ENCODE measurements around the gene USF1.
"Not testable (repeated sequence)": the region's sequence is repeated elsewhere in the genome, so short reads cannot be mapped to it uniquely, and the experiment has no call there.

Gene USF1

GRCh38 chr1:161017181-161017580, 28.6 kb downstream of the USF1 start:
- not testable (repeated sequence) for DNase-seq

GRCh38 chr1:161016683-161017082, 29.1 kb downstream of the USF1 start:
- DNase-seq, result not testable (repeated sequence)

GRCh38 chr1:161013488-161014230, 32.1 kb downstream of the USF1 start:
- no peak for DNase-seq

- DNase-seq, result no peak
These were observed 32.7 kb downstream of the USF1 start for GRCh38 chr1:161013131-161013487.

GRCh38 chr1:161012420-161012819, 33.4 kb downstream of the USF1 start:
- DNase-seq, result no peak

- DNase-seq, result no peak
These were observed 36.1 kb downstream of the USF1 start for GRCh38 chr1:161009602-161010211.

GRCh38 chr1:161008869-161009510, 36.8 kb downstream of the USF1 start:
- DNase-seq, result no peak

- no peak for DNase-seq
These were observed 38.4 kb downstream of the USF1 start for GRCh38 chr1:161007369-161007768.

GRCh38 chr1:161006563-161006962, 39.2 kb downstream of the USF1 start:
- DNase-seq, result no peak

GRCh38 chr1:161001525-161001924, 44.3 kb downstream of the USF1 start:
- DNase-seq, result peak; percentile 36

GRCh38 chr1:161000736-161001480, 44.9 kb downstream of the USF1 start:
- DNase-seq, result no peak

- DNase-seq, result no peak
These were observed 46.4 kb downstream of the USF1 start for GRCh38 chr1:160999376-160999775.

- DNase-seq, result peak; percentile 17
These were observed 48.3 kb downstream of the USF1 start for GRCh38 chr1:160997323-160998038.

- no peak for DNase-seq
These were observed 49.6 kb downstream of the USF1 start for GRCh38 chr1:160996178-160996577.

GRCh38 chr1:160993544-160994193, 52.1 kb downstream of the USF1 start:
- DNase-seq, result no peak

- DNase-seq, result not testable (repeated sequence)
These were observed 53.7 kb downstream of the USF1 start for GRCh38 chr1:160992036-160992435.
